T-helper 2 cell (primary cell): ENCODE data around the gene KSR1.
"Not testable (repeated sequence)": the region's sequence is repeated elsewhere in the genome, so short reads cannot be mapped to it uniquely, and the experiment has no call there.

Experiments
- DNase-seq, 5 experiments: peaks; one replicate each; pipeline versions ENCODE4 v3.0.0 to v3.0.0-alpha.2; 2012 to 2022

The KSR1 gene

GRCh38 chr17:27666831-27667560 is 210.7 kb downstream of the KSR1 start:
- no peak for DNase-seq

GRCh38 chr17:27667656-27668487 is 211.6 kb downstream of the KSR1 start:
- DNase-seq: no peak

- DNase-seq: no peak
These were observed 212.2 kb downstream of the KSR1 start for GRCh38 chr17:27668488-27668823.

- no peak for DNase-seq
These were observed 212.9 kb downstream of the KSR1 start for GRCh38 chr17:27669136-27669535.

- DNase-seq: no peak
These were observed 213.6 kb downstream of the KSR1 start for GRCh38 chr17:27669850-27670249.

- no peak for DNase-seq
These were observed 214.7 kb downstream of the KSR1 start for GRCh38 chr17:27670791-27671590.

GRCh38 chr17:27671591-27671910 is 215.3 kb downstream of the KSR1 start:
- no peak for DNase-seq

GRCh38 chr17:27671977-27672480 is 215.8 kb downstream of the KSR1 start:
- DNase-seq: not testable (repeated sequence)

GRCh38 chr17:27674335-27674734 is 218.1 kb downstream of the KSR1 start:
- no peak for DNase-seq
